Pons (tissue), 1 donor: Measurements from ENCODE around the gene LACTBL1.

Experiments used
- DNase-seq: peaks from one replicate; pipeline ENCODE4 v3.0.0-alpha.2; 2016; ENCODE audit warnings: low spot score

The LACTBL1 gene

DNA sequence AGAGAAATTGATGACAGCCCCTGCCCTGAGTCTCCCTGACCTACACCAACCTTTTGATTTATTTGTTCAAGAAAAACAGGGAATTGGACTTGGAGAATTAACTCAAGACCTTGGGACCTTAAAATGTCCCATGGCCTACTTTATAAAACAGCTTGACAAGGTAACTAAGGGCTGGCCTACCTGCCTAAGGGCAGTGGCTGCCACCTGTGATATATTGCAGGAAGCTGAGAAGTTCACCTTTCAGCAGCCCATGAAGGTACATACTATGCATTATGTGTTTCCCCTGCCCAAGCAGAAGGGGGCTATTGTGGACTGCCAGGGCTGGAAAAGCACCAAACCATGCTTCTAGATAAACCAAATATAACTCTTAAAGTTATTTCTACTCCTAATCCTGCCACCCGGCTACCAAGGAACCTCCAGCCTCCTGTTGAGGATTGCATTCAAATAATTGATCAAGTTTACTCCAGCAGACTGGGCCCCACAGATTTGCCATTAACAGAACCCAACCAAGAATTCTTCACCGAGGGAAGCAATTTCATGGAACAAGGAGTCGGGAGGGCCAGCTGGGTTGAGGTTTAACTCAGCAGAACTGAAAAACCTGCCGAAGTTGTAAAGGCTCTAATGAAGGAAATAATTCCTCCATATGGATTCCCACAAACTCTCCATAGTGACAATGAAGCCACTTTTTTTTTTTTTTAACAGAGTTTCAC is 28.2 kb downstream of the LACTBL1 start:
- DNase-seq, result no peak

DNA sequence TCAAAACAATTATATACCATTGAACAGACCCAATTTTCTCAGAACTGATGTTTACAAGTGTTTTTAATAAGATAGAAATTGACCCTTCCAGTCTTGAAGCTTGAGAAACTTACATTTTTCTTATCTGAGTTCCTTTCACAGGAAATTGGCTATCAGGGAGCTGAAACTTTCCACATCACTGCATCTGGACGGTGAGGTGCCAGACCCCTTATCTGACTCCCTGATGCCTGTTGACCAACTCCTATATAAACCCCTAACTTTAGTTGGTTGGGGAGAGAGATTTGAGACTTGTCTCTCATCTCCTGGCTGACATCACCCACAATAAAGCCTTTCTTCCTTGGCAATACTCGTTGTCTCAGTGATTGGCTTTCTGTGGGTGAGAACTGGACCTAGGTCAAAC is 31.4 kb downstream of the LACTBL1 start:
- no peak for DNase-seq

DNA sequence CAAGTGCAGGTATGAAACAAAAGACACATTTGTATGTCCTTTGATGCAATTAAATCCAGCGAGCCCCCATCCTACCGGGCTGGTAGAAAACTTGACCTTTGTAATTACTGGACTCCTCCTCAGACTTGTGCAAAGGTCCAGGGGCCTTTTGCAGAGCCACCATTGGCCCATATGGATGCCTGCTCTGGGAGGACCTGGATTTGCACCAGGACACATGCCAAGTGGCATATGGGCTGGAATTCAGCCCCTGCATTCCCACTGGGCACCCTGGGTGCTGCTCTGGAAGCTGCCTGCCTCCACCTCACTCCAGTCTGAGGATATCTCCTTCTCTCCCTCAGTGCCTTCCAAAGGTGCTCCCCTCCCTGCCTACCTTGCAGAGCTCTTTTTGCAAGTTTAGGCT is 36.0 kb downstream of the LACTBL1 start:
- no peak for DNase-seq

DNA sequence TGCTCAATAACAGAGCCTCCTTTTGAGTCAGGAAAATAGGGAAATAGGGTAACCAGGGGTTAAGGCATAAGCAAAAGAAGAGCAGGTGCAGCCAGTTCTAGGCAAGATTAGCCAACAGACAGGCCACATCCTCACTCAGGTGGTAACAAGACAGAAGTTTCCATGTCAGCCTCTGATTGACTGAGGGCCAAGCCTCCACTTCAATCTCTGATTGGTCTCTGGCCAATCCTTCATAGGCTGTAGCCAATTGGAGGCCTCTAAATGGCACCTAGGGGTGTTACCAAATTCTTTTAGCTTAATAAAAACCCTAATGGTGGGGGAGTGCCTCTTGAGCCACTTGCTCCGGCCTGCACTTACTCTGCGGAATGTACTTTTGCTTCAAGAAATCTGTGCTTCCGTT is 37.2 kb downstream of the LACTBL1 start:
- DNase-seq, result no peak

DNA sequence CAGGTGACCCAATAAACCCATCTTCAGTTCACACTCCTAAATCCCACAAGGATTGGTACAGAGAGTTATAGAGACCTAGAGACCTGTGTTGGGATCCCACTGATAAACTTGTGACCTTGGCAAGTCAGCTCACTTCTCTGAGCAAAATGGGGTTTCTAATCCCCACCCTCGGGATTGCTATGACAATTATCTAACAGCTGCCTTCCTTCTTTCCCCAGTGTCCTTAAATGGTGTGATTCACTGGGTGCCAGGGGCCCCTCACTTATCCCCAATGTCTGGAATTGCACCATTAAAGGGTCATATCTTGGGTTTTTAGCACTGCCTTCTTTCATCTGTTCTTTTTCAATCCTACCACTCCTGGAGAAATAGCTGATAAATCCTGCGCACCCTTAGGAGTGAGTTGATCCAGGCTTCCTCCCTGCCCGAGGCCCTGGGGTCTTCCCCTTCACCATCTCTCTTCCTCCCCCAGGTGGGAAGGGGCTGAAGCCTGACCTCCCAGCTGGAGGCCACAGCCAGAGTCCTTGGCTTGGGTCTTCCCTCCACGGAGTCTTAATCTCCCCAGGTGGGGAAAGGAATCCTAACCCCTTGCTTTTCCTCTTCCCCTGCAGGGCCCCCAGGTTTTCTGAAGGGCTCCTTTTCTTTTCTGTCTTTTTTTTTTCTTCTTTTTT is 39.7 kb downstream of the LACTBL1 start:
- no peak for DNase-seq

DNA sequence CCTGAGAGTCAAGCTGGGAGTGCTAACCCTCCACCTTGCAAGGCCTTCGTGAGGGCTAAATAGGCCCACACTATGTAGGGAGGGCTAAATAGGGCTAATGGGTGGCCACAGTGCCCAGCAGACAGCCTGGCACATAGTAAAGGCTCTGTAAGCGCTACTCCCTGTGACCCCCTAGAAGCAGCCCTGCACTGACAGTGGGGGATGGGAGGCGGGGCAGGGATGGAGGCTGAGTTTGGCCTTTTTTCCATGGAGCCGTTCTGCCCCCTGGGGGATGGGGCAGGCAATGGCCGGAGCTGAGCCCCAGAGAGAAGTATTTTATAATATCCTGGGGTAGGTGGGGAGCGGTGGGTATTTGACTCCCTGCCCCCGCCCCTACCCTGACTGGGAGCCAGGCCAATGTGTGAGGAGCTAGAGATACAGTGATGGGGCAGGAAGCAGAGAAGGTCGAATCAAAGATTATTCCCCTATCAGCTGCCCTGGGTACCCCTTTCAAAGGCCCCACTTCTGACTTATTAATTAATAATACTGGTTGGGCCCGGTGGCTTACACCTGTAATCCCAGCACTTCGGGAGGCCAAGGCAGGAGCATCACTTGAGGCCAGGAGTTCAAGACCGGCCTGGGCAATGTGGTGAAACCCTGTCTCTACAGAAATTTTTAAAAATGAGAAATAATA is 42.3 kb downstream of the LACTBL1 start:
- no peak for DNase-seq

DNA sequence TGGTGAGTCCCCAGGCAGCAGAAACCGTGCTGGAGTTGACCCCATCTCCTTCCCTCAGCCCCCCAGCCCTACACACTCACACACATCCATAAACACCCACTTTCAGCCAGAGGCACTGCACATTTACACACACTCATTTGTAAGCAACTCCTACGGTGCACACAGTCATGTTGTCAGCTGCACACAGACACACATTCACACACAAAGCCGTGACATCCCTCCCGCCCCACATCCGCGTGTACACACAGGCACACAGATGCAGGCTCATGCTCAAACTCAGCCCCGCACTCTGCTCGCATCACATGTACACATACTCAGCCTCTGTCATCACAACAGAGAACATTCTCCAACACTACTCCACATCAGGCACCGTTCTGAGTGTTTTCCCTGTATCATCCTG is 47.6 kb downstream of the LACTBL1 start:
- DNase-seq, result no peak

DNA sequence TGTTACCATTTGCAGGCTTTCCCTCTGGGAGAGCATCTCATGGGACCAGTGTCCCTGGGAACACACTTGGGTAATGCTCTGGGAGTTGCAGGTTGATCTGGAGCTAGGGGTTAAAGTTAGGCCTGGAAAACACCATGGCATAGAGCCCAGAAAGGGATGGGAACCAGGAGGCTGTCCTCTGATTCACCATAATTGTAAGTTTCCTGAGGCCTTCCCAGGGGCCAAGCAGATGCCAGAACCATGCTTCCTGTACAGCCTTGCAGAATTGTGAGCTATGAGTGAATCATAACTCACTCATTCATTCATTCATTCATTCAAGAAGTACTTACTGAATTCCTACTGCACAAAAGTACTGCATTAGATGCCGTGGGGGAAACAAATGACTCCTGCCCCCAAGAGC is 50.0 kb downstream of the LACTBL1 start:
- no peak for DNase-seq

DNA sequence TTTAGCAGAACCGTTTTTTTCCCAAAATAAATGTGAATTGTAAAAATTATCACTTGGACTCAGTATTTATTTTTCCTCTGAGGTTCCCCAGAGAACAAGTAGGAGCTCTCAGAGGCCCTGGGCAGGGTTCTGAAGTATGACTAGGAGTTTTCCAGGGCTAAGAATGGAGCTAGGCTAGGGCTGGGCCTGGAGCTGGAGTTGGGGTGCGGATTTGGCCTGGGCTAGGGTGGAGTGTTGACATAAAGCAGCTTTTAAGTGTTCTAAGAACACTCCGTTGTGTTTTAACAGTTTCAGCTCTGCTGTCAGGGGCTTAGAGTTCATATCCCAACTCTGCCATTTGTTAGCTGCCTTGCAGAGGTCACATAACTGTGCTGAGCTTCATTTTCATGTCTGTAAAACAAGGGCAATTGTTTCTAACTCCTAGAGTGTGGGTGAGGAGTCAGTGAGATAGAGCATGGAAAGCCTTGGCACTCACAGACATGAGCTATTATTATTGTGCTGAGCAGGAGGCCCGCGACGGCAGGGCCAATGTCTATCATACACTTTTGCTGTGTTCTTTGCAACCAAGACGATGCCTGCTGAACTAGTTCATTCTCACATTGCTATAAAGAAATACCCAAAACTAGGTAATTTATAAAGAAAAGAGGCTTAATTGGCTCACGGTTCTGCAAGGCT is 51.1 kb downstream of the LACTBL1 start:
- peak; percentile 13 for DNase-seq

DNA sequence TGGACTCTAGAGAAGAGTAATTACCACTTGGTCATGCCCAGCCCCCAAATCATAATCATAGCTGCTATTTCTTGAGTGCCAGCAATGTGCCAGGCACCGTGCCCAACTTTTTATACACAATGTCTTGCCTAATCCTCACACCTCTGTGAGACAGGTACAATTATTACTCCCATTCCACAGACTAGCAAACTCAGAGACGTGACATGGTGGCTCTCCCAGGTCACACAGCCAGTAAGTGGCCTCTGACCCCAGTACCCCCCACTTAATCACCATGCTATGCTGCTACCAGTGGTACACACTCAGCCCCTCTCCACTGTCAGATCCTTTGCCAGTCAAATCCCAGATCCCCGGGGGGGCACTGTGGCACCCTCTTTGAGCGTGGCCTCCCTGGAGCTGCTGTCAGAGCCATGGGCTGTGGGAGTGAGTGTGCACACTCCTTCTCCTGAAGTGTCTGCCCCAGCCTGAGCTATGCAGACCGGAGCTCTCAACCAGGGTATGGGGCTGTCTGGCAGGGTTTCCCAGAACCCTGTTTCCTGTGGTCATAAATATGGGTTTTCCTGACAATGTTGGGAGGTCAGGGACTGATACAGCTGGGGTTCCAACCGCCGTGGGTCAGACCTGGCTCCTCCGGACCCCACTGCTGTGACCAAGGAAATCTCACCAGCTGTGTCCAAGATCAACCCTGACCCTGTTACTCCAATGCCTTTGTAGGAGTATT is 51.8 kb downstream of the LACTBL1 start:
- DNase-seq, result no peak

DNA sequence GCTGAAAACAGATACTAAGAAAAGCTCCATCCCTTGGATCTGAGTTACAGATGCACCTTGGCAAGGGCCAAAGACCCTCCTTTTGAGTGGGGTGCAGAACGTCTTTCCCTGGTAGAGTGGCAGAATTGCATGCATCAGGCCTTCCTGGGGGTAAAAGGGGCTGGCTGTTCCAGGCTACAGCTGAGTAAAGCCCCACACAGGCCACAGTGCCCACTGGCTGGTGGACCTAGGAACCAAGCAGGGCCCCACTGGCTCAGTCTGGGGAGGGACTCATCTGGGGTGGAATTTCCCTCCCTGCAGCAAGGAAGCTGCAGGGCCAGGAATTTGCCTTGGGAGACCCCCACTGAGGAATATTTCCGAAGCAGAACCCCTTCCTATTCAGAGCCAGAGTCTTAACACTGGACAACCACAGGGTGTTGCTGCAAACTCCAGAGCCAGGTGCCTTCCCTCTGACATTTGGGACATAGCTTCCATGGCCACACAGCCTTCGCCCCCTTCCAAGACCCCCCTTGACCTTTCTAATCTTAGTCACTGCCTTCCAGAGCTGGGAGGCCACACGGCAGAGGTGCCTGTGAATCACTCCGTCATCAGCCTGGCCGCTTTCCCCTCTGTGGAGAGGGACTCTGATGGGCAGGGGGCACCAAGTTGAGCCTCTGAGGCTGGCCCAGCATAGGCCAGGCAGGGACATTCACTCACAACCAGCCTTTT is 52.5 kb downstream of the LACTBL1 start:
- DNase-seq, result no peak

DNA sequence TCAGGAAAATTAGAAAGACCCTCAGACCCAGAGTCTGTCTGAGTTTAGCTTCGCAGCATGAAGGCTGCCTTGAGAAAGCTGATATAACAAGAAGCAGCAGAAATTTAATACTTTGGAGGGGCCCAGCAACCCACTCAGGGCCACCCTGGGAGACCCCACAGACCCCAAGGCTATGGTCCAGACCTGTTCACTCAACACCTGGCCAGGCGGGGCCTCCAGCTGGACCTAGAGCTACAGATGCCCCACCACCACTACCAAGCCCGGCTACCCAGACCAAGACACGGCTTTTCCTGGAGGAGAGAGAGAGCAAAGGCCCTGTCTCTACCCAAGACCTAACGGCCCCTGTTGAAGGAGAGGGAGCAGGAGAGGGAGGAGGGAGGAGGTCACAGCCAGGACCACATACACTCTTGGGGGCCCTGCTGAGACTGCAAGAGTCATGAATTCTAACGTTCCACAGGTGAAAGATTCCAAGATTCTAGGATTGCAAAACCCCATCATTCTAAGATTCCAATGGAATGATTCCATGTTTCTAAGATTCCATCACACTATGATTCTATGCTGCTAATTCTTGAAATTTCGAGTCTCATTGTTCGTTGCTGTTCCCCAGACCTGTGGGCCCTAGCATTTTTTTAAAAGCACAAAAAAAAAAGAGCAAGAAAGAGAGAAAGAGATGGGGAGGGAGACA is 53.2 kb downstream of the LACTBL1 start:
- no peak for DNase-seq

DNA sequence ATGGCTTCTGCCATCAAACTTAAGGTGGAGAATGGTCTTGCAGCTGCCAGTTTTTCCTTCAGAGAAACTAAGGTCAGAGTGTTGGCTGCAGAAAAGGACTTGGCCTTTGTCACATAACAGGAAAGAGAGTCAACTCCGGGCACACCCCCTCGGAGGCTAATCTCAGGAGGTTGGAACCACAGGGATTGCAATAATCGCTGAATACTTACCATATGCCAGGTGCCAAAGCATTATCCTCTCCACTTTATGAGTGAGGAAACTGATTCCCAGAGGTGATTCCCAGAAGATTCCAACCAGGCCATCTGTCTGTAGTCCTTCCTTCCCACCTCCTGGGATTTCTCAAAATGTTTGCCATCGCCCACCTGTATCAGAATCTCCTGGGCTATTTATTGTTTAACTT is 54.0 kb downstream of the LACTBL1 start:
- DNase-seq, result no peak

DNA sequence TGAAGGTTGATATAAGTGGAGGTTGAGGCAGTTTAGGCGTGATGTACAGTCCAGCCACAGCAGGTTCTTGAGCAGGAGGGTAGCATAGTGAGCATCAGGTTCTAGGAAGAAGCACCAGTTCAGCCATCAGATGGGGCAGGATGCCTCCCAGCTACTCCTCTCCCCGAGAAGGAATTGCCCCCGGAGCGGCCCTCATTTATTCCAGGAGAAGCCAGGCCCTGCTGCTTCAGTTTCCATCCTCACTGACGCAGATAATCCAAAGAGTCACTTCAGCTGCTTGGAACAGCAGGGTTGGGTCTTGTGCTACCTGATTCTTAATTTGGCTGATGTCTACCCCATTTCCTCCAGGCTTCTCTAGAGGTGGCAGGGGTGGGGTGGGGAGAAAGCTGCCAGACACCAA is 54.7 kb downstream of the LACTBL1 start:
- DNase-seq, result no peak

DNA sequence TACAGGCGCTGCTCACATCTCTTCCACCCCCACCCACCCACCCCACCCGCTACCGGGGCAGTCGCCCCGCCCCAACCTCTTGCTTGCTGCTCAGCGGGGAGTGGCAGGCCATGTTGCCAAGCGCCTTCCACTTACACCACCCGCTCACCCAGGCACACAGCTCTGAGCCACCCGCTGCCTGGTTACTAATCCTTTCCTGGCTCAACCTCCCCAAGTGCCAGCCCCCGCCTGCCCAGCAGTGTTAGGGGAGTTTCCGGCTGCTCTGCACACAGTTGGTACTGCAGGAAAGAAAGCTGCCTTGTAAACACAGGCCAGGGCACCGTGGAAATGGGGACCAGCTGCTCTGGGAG is 56.2 kb downstream of the LACTBL1 start:
- DNase-seq, result no peak

DNA sequence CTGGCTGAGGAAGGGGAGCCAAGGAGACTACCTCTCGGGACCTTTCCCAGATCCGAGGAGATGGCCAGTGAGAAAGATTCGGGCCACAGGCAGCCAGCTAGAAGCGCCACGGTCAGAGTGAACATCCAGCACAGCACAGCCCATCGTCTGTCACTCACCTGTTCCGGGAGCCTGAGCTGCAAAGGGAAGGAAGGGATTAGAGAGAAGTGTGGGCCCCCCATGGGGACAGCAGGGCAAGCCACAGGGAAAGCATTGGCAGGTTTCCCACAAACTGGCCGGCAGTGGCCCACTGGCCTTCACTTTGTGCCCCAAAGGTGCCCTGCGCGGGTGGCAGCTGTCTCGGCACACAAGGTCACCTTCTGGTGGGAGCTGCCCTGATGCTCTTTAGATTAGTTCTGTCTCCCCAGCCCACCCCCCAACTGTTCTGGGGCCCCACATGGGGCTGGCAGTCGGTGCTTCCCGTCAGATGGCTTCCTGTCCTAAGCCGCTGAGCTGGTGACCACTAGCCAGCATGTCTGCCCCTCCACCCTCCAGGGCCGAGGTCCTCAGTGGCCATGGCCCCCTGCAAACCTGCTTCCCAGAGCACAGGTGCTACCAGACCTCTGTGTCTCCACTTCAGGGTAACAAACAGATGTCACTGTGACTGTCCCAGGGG is 56.7 kb downstream of the LACTBL1 start:
- no peak for DNase-seq

DNA sequence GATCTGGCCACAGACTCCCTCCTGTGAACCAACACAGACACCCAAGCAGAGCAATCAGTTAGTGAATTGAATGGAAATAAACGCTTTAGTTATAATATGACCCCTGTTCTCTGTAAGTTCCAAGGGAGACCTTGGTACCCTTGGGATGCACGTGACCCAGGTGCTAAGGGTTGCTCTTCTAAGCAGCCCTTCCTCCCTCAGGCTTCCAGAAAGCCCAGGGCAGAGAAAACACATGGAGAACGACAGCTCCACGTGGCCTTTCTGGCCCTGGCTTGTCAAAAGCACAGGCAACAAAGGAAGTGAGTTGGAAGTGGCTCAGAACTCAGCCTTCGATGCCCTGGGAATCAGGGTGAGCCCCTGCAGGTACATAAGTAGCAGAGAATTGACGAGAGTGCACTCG is 57.4 kb downstream of the LACTBL1 start:
- no peak for DNase-seq

DNA sequence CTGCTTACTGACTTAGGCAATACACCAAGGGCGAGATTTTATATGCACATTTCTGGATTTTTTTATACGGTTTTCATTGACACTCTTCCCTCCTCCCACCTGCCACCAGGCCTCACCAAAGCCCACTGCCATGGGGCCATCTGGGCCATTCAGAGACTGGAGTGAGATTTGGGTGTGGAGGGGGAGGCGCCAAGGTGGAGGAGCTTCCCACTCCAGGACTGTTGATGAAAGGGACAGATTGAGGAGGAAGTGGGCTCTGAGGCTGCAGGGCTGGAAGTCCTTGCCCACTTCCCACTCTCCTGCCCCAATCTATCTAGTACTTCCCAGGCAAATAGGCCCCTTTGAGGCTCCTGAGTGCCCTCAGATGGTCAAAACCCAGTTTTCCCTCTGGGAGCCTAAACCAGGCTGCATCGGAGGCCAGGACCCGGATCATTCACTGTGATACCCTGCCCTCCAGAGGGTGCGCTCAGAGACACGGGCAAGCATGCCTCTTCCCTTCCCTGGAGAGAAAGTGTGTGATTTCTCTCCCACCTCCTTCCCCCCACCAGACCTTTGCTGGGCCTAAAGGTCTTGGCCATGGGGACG is 57.9 kb downstream of the LACTBL1 start:
- no peak for DNase-seq

DNA sequence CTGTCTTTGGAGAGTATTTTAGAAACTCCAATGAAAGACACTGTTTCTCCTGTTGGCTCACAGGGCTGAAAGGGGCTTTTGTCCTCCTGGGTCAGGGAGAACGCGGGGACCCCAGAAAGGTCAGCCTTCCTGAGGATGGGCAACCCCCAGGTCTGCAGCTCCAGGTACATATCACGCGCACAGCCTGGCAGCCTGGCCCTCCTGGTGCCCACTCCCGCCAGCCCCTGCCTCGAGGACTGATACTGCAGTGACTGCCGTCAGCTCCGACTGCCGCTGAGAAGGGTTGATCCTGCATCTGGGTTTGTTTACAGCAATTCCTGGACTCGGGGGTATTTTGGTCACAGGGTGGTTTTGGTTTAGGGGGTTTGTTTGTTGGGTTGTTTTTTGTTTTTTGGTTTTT is 58.5 kb downstream of the LACTBL1 start:
- no peak for DNase-seq
